ENCODE results near the gene SFXN3.

- TF ChIP-seq EZH2phosphoT487 (IDR thresholded peaks at IDR 0.05; ENCODE audit: unreplicated experiment) (no peak), POLR2AphosphoS5 (IDR thresholded peaks at IDR 0.05; ENCODE audit: low read depth) (no peak), JUNB (IDR thresholded peaks at IDR 0.05; ENCODE audit: unreplicated experiment) (no peak), ZNF114 (CRISPR knock-in tag; IDR thresholded peaks at IDR 0.05) (no peak), EZH2 (IDR thresholded peaks at IDR 0.05; ENCODE audit: low read depth, unreplicated experiment) (no peak), CREB1 (CRISPR knock-in tag; IDR thresholded peaks at IDR 0.05; ENCODE audit: low read depth) (no peak), ZNF462 (CRISPR knock-in tag; IDR thresholded peaks at IDR 0.05) (no peak), STAT1 (IDR thresholded peaks at IDR 0.05; ENCODE audit: unreplicated experiment) (no peak), NANOG (IDR thresholded peaks at IDR 0.05; ENCODE audit: borderline replicate concordance) (no peak), ZNF331 (CRISPR knock-in tag; IDR thresholded peaks at IDR 0.05; ENCODE audit: low read depth) (no peak)
- TF ChIP-seq, protein P1, sequence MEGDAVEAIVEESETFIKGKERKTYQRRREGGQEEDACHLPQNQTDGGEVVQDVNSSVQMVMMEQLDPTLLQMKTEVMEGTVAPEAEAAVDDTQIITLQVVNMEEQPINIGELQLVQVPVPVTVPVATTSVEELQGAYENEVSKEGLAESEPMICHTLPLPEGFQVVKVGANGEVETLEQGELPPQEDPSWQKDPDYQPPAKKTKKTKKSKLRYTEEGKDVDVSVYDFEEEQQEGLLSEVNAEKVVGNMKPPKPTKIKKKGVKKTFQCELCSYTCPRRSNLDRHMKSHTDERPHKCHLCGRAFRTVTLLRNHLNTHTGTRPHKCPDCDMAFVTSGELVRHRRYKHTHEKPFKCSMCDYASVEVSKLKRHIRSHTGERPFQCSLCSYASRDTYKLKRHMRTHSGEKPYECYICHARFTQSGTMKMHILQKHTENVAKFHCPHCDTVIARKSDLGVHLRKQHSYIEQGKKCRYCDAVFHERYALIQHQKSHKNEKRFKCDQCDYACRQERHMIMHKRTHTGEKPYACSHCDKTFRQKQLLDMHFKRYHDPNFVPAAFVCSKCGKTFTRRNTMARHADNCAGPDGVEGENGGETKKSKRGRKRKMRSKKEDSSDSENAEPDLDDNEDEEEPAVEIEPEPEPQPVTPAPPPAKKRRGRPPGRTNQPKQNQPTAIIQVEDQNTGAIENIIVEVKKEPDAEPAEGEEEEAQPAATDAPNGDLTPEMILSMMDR (conservative IDR thresholded peaks at IDR 0.05; ENCODE audit: low read depth in 2 of 2) = no peak
- TF ChIP-seq, protein P2, sequence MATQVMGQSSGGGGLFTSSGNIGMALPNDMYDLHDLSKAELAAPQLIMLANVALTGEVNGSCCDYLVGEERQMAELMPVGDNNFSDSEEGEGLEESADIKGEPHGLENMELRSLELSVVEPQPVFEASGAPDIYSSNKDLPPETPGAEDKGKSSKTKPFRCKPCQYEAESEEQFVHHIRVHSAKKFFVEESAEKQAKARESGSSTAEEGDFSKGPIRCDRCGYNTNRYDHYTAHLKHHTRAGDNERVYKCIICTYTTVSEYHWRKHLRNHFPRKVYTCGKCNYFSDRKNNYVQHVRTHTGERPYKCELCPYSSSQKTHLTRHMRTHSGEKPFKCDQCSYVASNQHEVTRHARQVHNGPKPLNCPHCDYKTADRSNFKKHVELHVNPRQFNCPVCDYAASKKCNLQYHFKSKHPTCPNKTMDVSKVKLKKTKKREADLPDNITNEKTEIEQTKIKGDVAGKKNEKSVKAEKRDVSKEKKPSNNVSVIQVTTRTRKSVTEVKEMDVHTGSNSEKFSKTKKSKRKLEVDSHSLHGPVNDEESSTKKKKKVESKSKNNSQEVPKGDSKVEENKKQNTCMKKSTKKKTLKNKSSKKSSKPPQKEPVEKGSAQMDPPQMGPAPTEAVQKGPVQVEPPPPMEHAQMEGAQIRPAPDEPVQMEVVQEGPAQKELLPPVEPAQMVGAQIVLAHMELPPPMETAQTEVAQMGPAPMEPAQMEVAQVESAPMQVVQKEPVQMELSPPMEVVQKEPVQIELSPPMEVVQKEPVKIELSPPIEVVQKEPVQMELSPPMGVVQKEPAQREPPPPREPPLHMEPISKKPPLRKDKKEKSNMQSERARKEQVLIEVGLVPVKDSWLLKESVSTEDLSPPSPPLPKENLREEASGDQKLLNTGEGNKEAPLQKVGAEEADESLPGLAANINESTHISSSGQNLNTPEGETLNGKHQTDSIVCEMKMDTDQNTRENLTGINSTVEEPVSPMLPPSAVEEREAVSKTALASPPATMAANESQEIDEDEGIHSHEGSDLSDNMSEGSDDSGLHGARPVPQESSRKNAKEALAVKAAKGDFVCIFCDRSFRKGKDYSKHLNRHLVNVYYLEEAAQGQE (IDR thresholded peaks at IDR 0.05; ENCODE audit: unreplicated experiment) = no peak
- TF ChIP-seq, protein P3, sequence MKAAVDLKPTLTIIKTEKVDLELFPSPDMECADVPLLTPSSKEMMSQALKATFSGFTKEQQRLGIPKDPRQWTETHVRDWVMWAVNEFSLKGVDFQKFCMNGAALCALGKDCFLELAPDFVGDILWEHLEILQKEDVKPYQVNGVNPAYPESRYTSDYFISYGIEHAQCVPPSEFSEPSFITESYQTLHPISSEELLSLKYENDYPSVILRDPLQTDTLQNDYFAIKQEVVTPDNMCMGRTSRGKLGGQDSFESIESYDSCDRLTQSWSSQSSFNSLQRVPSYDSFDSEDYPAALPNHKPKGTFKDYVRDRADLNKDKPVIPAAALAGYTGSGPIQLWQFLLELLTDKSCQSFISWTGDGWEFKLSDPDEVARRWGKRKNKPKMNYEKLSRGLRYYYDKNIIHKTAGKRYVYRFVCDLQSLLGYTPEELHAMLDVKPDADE (IDR thresholded peaks at IDR 0.05) = no peak
Measured at GRCh38 chr10:101056365-101057151, 25.5 kb downstream of the SFXN3 start.
